Stimulated activated CD4-positive, alpha-beta T cell treated with anti-CD3 and anti-CD28 coated beads, Interleukin-1b, Interleukin-23, amount 100 ng/mL, for 4 hours (primary cell): ENCODE results near the gene RAB30.
A peak's percentile ranks its signal among the peaks of the same experiment; 100 is the strongest.

Experiments
- DNase-seq, 2 donors: peaks; one replicate each; pipeline ENCODE4 v3.0.0-alpha.2; 2020; ENCODE audit warnings: low read depth in 2 of 2

The RAB30 gene

DNA sequence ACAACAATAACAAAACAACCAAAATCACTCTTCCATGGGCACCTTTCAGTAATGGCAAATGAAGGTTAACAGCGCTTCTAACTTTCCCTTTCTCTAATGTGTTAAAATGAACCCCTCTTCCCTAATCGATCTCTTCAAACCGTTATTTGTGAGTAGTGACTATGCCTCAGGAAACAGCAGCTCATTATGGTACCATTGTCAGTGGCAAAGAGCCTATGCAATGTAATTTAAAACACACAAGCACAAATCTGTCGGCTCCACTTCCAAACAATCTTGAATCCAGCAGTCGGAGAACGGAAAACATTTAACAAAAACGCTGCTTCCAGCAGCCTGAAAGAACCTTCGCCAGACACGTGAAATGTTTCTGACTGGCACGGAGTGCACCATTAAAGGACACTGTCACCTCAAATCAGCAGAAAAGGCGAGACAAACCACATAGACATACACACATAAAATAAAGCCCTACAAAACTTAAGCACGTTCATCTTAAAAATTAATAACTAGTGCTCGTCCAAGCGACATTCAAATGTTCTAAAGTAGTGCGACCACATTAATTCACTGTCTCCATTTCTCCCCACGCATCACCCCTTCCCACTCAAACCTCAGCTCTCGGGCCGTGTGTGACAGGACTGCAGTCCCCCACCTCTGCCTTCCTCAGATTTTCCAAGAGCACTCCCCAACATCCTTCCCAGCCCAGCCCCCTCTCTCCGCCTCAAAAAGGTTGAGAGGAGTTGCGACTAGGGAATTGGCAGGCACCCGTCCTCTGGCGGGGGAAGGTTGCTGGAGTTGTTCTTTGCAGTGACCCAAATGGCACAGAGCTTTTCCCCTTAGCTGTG, 748 bp downstream of the RAB30 start:
- peak; percentile 5 to 14 for DNase-seq

DNA sequence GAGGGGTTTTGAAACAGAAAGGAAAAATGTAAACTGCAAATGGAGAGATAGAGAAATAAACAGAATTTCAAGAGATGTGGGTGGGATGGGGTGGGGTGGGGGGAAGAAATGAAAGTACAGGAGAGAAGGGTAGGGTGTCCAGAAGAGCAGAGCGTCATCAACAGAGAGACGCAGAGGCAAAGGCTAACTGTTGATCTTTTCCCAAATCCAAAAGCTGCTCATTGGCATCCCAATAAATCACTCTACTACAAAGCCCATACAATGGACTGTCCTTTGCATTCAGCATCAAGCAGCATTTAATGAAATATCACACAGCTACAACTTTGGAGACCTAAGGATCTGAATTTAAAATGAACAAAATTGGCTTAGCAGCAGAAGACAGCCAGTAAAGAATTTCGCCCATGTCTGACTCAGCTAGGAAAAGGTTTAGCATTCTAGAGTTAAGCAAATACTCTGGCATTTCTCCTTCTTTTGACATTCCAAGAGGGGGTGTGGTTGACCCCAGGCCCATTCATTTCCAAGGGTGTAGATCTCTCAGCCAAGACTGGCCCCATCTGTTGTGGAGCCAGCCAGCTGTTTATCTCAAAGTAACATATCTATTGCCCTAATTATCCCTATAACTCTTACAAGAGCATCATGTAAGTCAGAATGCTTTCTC, 1.5 kb downstream of the RAB30 start:
- DNase-seq, result no peak

DNA sequence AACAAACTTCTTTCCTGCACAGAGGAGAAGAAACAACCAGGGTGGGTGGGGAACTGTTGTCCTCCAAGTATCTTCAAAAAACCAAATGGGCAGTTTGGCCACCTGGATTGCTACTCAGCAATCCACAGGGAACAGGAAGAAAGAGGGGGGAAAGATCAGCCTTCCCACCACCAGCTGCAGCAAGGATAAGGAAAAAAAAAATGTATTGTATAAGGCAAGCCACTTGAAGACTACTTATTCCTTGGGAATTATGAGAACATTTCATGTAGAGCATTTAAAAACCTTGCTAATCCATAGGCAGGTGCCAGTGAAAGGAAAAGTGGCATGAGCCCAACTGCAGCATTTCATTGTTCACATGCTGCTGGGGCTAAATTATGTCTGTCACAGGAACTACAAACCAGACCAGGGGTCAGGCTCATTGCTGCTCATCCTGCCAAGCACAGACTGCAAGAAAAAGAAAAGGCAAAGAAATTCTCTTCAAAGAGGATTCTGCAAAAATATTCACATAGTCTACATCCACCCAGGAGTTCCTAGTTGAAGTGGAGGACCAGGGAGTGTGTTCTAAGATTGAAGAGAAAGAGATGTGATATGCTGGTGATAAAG, 2.2 kb downstream of the RAB30 start:
- DNase-seq, result no peak

DNA sequence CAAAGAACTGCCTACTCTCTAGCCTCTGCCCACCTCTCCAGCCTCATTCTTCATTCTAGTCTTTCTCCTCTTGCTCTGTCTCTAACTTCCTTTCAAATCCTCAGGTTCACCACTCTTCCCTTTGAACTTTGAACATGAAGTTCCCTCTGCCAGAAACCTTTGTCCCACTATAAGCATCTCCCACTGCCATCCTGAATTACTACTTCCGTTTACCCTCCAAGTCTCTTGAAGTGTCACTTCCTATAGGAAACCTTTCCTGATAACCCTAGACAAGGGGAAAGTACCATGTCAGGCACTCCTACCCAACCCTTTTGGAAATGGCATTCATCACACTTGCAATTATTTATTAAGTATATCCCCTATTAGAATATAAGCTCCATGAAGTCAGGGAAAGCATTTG, 3.1 kb downstream of the RAB30 start:
- DNase-seq, result no peak

DNA sequence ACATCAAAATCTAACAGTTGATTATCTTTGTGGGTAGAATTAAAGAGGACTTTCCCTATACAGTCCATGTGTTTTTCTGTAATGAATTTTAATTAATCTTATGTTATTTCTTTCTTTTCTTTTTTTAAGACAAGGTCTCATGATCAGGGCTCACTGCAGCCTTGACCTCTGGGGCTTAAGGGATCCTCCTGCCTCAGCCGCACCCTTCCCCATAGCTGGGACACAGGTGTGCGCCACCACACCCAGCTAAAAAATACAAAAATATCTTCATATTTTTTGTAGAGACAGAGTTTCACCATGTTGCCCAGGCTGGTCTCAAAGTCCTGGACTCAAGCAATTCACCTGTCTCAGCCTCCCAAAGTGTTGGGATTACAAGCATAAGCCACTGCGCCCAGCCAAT, 7.7 kb downstream of the RAB30 start:
- no peak for DNase-seq

DNA sequence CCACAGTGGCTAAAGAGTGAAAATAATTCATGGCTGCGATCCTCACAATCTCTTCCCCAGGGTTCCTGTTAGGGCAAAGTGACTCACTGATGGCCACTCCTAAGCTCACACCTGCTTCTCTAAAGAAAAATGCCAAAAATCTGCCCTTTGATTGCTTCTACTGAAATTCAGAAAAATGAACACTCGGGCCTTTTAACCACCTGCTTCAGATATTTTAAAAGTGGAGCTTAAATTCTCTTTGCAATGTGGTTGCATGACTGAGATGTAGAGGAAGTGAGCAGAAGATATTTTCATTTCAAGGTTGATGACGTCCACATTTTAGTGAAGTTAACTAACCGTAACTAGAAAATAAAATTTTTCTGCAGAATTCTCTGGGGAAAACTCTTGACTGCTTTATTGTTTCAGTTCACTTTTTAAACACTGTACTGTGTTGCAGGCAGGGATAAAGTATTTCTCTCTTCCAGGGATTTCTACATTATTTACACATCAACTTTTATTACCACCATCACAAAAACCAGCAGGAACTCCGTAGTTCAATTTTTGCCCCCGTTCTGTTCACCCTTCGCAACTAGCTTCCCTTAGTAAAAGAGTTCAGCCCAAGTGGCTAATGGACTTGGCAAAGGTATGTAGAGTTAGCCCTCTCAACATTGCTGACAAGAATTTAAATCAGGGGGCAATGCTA, 8.5 kb downstream of the RAB30 start:
- DNase-seq, result no peak

DNA sequence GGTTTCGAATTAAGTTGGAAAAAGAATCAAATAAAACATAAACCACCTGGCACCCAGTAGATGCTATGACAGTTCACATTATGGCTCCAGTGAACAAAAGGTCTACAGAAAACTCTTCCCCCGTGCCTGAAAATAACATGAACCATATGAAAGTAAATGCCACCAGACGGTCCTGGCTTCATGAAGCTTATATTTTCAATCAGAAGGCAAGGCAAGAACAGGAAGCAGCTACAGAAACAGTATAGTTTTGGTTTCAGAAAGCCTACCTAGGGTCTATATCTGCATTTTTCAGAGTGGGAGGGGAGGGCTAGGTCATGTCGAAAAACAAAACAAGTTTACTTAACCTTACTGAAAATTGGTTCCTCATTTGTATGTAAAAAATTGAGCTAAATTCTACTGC, 9.8 kb downstream of the RAB30 start:
- no peak for DNase-seq

DNA sequence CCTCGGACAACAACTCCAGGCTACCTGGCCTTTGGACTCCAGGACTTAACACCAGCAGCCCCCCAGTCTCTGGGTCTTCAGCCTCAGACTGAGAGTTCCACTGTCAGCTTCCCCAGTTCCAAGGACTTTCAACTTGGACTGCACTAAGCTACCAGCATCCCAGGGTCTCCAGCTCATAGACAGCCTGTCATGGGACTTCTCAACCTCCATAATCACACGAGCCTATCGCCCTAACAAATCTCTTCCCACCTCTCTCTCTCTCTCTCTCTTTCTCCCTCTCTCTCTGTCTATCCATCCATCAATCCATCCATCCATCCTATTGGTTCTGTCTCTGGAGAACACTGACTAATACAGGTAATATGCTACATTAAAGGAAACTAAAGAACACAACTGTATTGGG, 10.7 kb downstream of the RAB30 start:
- DNase-seq, result no peak

DNA sequence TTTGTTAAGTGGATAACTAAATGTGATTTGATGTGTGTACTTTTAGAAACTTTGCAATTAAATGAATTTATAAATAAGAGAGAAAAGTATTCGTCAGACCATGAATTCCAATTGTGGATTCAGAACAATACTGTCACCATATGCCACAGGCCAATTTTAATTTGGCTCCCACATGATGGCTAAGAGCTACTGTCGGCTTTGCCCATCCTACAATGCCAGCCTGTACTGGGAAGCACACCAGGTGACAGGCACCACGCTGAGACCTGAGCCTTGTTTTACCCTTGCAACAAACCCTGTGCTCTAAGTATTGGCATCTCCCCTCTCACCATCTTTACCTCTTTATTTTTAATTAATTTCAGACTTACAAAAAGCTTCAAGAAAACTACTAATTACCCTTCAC, 14.0 kb downstream of the RAB30 start:
- no peak for DNase-seq

DNA sequence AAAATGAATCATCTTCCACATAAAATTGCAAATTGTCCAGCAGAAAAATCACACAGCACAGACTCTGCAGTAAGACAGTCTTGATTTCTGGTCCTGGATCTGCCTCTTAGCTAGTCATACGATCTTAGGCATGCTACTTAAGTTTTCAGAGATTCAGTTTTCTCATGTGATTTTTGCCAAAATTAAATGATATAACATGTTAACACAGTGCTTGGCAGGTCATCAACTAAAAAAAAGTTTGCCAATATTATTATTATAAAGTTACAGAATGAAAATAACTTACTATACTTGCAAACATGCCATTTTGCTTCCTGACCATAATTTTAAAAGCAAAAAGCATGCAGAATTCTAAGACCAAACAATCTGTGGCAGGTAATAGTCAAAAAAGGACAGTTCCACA, 15.1 kb downstream of the RAB30 start:
- DNase-seq, result no peak

DNA sequence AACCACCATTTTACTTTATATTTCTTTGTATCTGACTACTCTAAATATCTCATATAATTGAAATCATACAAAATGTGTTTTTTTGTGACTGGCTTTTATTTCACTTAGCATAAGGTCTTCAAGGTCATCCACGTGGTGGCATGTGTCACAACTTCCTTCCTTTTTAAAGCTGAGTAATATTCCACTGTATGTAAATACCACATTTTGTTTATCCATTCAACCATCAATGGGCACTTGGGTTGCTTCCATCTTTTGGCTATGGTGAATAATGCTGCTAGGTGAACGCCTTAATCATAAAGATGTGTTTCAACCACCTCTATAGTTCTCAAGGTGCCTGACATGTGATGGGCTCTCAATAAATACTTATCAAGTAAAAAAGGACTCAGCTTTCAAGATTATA, 15.5 kb downstream of the RAB30 start:
- DNase-seq, result no peak

DNA sequence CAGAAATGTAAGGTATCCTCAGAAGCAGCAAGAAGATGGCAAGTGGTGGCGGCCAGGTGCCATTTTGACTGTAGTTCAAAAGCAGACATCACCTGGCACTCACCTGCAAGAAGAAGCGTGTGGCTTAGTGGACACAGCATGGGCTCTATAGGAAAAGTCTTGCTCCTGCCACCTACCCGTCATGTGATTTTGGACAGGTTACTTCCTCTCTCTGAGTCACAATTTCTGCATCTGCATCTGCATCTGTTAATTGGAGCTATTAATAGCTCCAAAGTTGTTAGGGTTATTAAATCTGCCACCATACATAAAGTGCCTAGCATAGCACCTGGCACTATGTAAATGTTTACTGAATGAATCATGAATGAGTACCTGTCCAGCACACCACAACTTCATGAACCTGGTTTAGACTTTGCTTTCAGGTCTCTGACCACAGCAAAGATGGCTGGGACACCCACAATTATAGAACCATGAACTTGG, 16.8 kb downstream of the RAB30 start:
- DNase-seq, result no peak

DNA sequence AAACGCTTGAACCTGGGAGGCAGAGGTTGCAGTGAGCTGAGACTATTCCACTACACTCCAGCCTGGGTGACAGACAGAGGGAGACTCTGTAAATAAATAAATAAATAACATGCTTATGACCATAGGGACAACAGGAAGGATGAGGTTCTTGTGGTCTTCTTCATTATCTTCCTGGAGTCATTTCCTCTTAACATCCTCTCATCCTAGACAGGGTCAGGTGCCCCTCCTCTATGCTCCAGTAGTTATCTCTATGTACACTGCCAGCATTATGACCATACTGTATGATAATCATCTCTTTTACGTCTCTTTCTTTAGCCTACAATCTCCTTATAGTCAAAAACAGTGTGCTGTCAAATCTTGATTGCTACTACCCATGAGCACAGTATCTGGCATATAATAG, 17.7 kb downstream of the RAB30 start:
- DNase-seq, result no peak

DNA sequence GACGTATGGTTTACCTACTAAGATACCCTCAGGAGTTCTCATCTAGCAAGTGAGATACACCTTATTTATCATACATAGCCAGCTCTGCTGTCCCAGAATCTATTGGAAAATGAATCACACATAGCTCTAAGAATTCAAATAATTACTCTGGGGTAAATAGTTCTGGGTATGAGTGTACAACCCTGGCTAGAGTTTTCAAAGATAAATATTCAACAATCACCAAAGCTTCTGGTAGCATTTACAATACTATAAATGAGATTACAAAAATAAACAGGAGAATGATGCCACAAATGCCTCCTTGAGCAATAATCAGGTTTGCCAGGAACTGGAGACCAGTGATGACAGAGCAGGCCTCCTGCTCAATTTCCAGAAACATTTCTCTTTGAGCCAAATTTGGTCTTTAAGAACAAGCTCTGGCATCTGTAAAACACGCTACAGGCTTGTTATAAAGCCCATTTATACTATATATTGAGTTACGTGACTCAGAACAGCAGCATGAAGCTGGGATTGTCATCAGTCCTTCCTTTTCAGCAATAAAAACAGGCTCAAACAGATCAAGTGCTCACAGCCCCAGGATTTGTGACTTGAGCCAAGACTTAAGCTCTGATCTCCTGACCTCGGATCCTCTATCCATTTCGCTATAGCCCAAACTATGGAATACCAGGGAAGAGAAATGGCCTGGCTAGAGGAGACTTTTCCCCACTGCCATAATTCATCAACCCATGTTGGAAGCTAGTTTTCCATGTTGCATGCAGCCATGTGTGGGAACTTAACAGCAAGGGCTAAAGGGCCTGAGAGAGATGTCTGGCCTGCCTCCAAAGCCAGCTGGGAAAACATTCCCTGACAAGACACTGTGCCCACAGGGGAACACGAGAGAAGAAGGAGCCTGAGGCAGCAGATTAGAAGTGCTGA, 19.7 kb downstream of the RAB30 start:
- no peak for DNase-seq

DNA sequence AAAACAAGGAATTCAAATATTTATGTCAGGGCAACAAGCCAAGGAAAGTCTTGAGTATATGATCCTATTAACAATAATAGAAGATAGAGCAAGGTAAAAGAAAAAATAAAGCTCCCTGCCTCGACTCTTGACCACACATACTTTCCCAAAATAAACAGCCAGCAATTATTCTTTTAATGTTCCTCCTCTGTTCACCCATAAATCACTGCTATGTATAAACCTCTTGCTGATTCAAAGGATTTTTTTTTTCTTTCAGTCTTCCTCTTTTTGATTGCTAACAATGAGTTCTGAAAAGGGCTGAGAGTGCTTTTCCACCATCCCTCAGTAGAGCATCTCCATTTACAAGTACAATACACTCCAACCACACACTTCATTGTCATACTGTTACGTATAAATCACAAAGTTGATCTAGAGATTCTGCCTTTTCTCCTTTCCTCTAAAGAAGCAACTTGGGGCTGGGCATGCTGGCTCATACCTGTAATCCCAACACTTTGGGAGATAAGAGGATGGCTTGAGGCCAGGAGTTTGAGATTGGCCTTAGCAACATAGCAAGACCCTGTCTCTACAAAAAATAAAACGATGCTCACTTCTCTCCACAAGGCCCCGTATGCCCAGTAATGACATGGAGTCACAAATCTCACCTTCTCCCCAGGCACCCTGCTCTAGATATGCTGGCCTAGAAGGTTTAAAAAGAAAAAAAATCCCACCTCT, 24.0 kb downstream of the RAB30 start:
- DNase-seq, result no peak

DNA sequence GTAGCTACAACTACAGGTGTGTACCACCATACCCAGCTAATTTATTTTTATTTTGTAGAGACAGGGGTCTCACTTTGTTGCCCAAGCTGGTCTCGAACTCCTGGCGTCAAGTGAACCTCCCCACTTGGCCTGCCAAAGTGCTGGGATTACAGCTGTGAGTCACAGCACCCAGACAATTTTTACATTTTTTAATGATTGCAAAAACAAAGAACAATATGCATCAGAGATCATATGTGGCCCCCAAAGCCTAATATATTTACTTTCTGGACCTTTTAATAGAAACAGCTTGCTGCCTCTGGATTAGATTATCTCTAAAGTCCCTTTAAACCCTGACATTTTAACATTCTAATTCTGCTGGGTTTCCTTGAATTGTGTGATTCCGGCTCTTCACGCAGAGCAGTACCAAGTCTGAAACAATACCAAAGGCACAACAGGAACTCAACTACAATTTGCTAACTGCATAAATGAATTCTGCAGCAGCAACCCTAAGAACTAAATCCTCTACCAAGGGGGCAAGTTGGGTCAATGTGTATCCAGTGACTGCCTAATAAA, 25.0 kb downstream of the RAB30 start:
- DNase-seq, result no peak

DNA sequence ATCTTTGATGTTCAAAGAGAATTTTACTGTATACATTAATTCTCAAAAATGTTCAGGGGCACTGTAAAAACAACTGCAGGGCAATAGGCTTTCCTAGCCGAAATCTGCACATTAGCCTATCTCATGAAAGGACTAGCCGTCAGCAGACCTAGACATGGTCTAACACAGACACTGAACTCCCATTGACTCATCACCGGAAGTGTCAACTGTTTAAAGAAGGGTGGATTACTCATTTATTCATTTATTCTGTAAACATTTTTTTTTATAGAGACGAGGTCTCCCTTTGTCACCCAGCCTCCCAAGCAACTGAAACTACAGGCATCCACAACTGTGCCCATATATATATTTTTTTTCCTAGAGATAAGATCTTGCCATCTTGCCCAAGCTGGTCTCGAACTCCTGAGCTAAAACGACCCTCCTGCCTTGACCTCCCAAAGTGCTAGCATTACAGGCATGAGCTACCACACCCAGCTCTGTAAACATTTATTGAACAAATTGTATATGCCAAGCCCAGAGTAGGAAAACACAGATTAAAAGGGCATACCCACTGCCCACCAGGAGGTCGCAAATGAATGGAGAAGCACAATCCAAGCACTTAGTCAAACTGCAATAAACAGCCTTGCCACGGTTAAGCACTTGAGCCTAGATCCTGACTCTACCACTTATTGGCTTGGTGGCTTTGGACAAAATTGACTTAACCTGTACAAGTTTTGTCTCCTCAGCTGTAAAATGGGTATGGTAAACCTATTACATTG, 26.6 kb downstream of the RAB30 start:
- DNase-seq, result peak in 1 of 2 donors; percentile 14

DNA sequence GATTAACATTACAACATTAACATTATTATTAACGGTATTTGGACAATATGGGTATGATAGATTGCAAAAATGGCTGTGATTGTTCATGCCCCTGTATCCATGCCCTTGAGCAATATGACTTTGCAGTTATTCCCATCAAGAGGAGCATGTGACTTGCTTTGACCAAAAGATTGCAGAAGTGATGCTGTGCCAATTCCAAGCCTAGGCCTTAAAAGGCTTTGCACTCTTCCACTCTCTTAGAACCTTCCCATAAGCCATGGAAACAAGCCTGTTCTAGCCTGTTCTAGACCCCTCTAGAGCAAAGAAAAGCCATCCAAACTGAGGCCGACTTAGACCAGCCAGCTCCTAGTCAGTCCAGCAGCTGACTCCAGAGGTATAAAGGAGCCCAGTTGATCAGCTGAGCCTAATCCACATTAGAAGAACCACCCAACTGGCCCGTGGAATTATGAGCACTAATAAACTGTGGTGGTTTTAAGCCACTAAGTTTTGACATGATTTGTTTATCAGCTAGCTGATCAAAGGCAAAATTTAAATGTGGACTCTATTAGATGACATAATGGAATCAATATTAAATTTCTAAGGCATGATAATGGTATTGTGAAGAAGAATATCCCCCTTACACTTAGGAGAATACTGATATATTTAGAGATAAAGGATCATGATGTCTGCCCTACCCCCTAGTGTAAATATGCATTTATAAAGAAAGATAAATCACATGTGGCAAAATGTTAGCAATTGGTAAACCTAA, 28.6 kb downstream of the RAB30 start:
- DNase-seq, result no peak

DNA sequence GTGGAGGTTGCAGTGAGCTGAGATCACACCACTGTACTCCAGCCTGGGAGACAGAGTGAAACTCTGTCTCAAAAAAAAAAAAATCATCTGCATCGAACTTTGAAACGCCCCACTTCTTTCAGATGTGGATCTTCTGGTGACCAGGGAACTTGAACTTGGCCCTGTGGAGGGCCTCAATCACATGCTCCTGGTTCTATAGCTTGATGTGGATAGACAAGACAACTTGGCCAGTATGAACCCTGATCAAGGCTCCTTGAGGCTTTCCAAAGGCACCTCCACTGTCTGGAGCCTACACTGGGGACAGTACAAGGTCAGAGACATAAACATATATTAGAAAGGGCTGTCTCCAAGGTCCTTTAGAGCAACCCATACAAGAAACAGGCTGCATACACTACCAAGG, 30.6 kb downstream of the RAB30 start:
- no peak for DNase-seq
